MM.1S (cell line): ENCODE data around the gene ZNF225.

Experiments used
- CTCF ChIP-seq: fragments of 300-600 bp; sonication (generic); IDR thresholded peaks from 2 replicates; pipeline ENCODE4 v1.5.1; 2016; ENCODE audit warnings: antibody characterized with exemption, low read length, mixed read lengths
- EZH2phosphoT487 ChIP-seq: fragments of 300-600 bp; sonication (generic); IDR thresholded peaks from 2 replicates; pipeline ENCODE4 v1.6.1; 2018; ENCODE audit warnings: antibody characterized with exemption, low read length

- no peak for TF ChIP-seq CTCF
- no peak for TF ChIP-seq EZH2phosphoT487
These were observed 43.3 kb downstream of the ZNF225 start for GRCh38 chr19:44156475-44156874.
